Stimulated activated CD8-positive, alpha-beta memory T cell treated with anti-CD3 and anti-CD28 coated beads, Interleukin-12 subunit alpha, Interleukin-12 subunit beta, amount 100 ng/mL, for 1 hour (primary cell): ENCODE measurements around the gene RNU6-1.

Experiments
- DNase-seq: peaks from one replicate; pipeline ENCODE4 v3.0.0-alpha.2; 2020; ENCODE audit warnings: low read depth

The RNU6-1 gene

DNA sequence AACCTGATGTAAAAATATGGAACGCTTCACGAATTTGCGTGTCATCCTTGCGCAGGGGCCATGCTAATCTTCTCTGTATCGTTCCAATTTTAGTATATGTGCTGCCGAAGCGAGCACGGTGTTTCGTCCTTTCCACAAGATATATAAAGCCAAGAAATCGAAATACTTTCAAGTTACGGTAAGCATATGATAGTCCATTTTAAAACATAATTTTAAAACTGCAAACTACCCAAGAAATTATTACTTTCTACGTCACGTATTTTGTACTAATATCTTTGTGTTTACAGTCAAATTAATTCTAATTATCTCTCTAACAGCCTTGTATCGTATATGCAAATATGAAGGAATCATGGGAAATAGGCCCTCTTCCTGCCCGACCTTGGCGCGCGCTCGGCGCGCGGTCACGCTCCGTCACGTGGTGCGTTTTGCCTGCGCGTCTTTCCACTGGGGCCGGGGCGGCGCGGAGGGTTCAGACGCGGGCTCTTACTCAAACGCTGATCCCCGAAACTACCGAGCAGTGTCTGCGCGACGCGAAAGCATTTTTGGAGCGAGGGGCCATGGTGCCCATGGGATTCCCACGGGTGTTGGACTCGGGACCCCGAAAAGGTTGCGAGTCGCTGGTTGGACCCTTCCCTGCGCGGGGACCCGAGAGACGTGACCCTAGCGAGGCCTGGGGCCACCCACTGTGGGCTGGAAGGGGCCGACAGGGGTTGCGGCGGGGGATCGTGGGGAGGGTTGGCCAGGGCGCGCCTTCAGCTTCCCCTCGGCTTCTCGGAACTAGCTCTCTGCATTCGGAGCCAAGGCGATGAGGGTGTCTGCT lies at the start of gene RNU6-1:
Gene RNU6-1 (minus strand): TSS at position 117 of the 820 bp plus-strand sequence.
- DNase-seq: peak; percentile 96

DNA sequence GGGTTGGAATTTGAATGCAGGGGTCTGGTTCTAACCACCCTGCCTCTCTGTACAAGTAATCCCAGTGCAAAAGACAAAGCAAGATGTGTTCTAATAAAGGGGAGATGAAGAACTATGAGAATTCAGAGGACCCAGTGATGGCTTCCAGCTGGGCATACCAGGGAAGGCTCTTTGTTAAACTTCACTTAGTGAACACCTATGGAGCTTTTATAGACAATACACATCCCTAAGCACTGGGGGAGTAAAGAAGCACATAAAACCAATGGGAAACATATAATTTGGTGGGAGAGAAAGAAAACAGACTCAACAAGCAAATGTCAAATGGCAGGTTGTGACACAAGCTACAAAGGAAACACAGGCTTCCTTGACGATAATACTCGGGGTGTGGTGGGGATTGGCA lies 47.9 kb upstream of the RNU6-1 start:
- no peak for DNase-seq

DNA sequence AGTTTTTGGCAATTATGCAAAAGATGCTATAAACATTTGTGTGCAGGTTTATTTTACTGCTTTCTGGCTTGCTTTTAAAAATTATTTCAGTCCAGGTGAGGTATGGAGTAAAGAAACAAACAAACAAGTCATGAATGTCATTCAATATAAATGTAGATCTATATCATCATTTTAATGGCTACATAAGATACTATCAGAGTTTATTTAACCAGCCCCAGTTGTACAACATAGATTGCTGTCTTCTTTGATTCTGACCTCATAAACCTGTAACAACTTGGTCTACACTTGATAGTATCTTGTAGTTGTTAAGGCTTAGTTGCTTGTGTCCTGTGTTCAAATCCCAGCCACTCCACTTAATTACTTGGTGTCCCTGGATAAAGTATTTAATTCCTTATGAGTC lies 46.0 kb upstream of the RNU6-1 start:
- no peak for DNase-seq

DNA sequence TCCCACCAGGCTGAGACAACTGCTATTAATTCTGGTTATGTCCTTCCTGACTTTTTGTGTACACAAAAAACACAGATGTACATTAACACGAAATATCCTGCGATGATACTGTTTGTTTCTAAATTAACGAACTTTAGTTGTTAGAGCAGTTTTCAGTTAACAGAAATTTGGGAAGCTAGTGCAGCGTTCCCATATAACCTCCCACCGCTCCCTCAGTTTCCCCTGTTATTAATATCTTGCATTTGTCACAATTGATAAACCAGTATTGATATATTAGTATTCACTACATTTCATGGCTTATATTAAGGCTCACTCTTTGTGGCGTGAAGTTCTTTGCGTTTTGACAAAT lies 45.3 kb upstream of the RNU6-1 start:
- DNase-seq: no peak

DNA sequence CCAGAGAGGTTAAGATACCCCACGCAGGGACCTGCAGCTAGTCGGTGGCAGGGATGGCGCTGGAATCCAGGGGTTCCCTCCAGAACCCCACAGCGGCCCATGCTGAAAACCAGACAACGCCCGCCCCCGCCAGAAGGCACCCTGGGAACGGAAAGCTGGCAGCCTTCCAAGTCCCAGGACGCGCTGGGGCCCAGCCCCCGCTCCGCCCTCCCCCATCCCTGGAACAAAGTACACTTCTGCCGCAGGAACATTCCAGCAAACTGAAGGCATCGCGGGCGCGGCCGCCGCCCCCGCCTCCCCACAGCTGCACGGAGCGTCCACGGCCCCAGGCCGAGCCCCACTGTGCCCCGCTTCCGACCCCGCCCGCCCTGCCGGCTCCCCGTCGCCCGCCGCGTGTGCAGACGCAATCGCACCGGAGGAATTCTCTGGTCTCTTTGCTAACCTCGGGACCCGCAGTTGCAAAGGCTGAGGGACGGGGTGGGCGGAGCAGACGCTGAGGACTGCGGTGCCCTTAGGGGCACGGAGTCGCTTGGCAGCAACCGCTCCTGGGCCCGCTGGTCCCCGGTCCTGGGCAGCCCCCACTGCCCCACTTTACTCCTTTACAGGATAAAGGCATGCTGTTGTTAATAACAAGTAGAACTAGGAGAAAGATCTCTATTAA lies 44.8 kb upstream of the RNU6-1 start:
- DNase-seq: peak; percentile 26

DNA sequence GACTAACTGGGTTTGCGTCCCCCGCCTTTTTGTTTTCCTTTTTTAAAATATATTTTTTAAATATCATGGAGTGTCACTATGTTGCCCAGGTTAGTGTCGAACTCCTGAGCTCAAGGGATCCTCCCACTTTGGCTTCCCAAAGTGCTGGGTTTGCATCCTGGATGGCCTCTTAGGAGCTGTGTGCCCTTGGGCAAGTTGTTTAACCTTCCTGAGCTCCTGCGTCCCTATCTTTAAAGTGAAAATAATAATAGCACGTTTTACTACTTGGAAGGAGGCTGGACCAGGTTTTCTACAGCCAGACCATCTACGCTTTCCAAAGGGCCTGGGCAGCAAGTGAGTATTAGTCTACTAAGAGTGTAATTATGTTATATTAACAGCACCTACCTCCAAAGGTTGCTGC lies 44.2 kb upstream of the RNU6-1 start:
- no peak for DNase-seq

DNA sequence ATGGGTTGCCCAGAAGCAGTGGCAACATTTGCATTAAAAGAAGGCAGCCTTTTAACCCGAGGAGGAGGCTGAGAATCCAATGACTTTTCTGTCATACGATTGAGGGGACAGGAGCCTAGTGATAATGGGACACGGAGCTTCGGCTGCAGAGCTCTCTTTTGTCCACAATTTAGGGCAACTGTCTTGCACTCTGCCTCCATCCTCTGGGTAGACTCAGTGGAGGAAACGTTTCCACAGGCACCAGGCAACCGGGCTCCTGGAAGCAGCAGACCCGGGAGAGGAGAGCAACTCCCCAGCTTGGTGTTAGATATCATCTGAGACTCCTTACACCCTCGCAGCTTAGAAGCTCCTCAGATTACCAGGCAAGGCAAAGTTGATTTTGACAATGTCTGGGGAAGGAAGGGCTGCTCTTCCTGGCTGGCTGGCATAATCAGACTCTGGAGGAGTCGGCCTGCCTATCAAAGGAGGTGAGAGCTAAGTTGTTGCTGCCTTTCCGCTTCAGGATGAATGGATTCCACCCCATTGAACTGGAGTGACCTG lies 43.5 kb upstream of the RNU6-1 start:
- no peak for DNase-seq

DNA sequence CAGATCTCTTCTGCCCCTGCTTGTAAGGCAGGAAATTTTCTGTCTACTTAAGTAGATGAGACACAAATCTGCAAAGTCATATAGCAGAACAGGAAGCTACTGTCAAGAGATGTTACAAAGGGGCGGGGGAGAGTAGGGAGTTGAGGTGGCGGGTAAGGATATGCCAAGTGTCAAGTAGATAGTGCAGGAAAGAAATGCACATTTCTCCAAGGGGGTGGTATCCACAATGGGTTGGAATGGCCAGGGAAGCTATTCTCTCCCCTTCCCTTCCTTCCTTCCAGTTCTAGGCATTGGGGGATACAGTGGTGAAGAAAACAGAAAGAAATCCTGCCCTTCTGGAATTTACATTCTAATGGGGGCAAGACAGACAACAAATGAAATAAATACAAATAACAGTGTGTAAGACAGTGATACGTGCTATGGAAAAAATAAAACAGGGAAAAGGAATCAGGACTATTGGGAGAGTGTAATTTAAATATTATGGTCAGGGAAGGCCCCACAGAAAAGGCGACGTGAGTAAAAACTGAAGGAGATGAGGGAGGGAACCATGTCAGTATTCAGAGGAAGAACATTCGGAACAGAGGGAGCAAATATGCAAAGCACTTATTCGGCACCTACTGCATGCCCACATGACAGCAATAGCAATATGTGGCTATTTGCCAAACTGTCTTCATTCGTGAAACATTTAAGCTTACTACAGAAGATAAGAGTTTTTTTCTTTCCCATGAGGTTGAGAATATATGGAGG lies 42.8 kb upstream of the RNU6-1 start:
- no peak for DNase-seq

DNA sequence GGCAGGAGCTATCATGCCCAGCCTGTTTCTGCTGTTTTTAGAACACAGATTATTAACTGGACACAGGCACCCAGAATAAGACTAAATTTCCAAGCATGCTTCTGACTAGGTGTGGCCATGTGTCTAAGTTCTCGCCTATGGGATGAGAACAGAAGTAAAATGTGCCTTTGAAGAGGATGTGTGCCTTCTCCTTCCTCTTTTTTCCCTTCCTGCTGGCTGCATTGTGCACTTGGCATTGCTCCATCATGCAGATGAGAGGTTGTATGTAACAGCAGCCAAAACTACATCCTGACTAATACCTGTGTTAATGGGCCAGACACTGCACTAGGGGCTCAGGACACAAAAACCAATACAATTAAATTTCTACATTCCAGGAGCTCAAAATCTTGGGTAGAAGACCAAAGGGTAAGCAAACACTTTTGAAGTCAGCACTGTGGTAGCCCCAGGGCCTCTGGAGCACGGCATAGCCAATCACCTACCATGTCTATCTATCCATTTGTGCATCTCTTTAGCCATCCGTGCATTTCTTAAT lies 40.9 kb upstream of the RNU6-1 start:
- DNase-seq: no peak

DNA sequence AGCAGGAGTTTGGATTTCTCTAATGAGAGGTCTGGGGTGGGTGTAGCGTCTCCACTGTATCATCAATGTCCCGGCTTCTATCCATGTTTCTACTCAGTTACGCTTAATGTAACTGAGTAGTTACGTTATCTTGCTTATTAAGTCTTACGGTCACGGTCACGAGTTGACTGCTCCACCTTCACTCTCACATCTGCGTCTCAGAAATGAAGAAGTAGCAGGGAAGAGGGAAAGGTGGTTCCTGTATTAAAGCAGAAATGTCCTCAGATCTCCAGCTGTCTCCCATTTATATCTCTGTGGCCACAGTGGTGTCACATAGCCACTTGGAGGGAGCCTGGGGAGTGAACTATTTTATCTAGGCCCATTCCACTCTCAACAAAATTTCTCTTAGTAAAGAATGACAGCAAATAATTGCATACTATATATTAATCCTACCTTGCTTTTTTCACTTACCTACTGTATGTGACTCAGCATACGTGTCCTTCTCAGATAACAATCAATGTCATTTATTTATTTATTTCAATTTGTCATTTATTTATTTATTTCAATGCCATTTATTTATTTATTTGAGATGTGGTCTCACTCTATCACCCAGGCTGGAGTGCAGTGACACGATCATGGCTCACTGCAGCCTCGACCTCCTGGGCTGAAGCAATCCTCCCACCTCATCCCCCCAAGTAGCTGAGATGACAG lies 39.7 kb upstream of the RNU6-1 start:
- no peak for DNase-seq

DNA sequence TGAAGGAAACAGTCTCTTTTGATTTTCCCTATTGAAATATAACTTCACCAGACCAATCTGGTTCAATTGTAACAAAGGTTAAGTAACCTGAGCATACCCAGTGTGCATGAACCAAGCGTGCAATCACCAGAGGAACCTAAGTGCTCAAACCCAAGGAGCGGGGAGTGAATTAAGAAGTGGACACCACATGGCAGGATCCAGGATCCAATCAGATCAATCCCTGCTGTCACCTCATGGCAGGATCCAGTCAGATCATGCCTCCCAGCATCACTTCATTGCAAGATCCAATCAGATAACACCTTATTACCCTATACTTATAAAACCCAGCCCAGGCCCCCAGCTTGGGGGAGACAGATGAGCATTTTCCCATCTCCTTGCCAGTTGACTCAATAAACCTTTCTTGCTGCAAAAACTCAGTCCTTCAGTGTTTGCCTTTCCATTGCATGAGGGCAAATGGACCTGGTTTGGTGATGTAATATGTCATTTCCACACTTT lies 38.9 kb upstream of the RNU6-1 start:
- DNase-seq: no peak

DNA sequence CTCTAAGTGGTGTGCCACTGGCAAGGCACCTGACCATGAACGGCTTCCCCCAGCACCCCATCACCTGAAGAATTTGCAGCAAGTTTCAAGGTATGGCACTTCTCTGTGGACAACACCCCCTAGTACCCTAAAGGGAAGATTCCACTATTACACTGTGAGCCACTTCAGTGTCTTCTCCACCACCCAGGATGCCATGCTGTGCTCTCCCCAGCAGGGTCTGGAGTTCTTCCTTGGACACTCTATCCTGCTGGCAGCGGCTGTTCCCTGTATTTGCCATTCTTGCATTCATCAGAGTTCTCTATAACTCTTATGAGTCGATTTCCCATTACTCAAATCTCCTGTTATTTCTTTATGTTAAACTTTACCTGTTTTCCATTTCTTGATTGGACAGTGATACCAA lies 33.9 kb upstream of the RNU6-1 start:
- no peak for DNase-seq

DNA sequence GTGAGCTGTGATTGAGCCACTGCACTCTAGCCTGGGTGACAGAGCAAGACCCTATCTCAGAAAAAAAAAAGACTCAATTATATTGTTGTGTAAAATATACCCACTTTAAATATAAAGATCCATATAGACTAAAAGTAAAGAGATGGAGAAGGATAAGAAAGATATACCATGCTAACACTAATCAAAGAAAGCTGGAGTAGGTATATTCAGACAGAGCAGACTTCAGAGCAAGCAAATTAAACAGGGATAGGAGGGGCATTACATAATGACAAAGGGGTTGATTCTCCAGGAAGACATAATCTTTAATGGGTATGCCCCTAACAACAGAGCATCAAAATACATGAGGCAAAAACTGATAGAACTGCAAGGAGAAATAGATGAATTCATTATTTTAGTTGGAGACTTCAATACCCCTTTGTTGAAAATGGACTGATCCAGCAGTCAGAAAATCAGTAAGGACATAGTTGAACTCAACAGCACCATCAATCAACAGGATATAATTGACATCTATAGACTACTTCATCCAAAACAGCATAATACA lies 31.1 kb upstream of the RNU6-1 start:
- DNase-seq: no peak

DNA sequence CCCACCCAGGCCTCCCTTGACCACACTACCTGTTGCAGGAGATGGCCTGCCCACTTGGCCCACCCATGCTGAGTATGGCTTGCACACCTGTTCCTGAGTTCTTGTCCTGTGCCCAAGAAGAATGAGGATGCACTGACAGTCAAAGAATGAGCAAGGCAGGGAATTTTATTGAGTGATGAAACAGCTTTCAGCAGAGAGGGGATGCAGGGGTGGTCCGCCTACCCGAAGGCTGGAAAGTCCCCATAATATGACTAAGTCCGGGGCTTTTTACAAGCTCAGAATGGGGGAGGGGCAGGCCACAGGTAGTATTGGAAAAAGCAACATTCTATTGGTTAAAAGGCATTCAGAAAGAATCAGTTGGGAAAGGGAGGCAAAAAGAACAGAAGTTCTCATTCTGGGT lies 29.9 kb upstream of the RNU6-1 start:
- no peak for DNase-seq

DNA sequence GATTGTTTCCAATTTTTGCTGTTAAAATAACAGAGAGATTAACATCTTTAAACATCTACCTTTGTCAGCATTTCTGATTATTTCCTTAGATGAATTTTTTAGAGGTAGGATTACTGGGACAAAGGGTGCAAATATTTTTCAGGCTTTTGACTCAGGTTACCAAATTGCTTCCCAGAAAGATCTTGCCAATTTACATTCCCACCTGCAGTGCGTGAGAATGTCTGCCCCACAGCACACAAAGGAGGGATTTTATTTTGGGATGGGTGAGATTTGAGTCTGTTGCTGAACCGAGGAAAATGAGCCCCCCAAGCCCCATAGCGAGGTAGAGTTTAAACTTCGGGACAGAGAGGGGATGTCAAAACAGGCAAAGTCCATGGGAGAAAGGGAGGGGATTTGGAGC lies 25.9 kb upstream of the RNU6-1 start:
- no peak for DNase-seq

DNA sequence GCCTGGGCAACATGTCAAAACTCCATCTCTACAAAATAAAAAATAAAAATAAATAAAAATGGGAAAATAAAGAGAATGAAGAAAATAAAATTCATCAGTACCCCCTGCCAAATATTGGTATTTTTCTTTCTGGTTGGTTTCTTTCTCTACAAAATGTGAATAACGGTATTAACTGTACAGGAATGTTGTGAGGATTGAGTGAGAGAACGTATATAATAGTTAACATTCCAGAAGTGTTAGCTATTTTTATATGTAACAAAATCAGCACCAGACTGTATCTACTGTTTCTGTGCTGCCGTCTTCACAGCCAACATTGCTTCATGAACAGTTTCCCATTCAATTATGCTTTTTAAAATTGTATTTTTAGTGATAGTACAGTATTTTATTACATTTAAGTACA lies 25.5 kb upstream of the RNU6-1 start:
- no peak for DNase-seq

DNA sequence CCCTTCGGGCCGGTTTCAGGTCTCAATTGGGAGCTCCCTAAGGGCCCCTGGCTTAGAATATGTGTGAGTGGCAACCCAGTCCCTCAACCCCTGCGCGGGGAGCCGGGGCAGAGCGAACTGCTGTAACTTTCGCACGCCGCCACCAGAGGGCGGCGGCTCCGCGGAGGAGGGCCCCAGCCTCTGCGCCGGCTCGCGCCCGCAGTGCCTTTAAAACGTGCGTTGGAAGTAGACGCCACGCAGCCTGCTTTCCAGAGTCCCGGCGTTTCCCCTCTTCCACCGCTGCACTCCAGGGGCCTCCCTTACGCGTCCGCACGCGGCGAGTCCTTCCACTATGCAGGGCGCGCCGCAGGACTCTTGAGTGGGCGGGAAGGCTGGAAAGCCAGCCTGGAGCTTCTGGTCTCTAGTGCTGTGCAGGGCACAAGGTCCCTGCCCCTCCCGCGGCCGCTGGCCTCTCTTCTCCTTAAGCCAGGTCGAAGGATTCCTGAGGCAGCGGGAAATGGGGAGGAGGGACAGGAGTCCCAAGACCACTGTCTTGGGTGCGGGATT lies 23.7 kb upstream of the RNU6-1 start:
- peak; percentile 59 for DNase-seq

DNA sequence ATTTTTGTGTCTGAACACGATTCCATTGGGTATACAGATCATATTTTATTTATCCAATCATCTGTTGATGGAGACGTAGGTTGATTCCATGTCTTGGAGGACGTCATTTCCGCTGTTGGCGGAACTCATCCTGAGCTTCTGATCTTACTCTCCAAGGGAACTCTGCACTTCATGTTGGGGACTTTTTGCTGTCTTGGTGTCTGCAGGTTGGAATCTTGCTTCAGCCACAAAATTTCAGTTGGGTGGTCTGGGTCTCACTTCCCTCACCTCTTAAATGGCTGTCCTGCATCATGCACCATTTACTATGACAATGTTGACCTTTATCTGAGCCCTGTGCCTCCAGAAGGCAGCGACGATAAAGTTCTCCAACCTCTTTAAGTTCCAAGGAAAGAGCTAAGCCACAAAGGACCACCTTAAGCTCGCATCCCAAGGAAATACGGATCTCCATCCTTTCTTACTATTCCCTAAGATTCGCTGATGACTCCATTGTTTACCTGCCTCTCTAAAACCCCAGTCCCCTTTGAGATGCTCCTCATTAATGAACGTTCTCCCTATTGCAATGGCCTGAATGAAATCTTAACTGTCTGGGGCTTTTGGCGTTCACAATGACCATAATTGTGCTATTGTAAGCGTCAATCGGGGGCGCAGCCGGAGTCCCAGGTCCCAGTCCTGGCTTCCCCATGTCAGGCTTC lies 23.1 kb upstream of the RNU6-1 start:
- no peak for DNase-seq

DNA sequence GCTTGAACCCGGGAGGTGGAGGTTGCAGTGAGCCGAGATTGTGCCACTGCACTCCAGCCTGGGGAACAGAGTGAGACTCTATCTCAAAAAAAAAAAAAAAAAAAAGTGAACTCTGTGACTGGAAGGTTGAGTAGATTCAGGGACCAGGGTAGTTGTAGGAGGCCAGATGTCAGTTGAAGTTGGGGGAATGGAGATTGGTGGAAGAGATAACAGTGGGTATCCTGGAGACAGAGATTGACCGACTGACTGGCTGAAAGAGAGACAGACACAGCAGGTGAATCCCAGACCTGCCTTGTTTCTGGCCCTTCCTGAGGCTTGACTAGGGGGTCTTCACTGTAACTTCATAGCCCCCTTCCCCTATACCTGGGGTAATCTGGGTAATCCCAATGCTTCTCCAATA lies 22.1 kb upstream of the RNU6-1 start:
- DNase-seq: no peak

DNA sequence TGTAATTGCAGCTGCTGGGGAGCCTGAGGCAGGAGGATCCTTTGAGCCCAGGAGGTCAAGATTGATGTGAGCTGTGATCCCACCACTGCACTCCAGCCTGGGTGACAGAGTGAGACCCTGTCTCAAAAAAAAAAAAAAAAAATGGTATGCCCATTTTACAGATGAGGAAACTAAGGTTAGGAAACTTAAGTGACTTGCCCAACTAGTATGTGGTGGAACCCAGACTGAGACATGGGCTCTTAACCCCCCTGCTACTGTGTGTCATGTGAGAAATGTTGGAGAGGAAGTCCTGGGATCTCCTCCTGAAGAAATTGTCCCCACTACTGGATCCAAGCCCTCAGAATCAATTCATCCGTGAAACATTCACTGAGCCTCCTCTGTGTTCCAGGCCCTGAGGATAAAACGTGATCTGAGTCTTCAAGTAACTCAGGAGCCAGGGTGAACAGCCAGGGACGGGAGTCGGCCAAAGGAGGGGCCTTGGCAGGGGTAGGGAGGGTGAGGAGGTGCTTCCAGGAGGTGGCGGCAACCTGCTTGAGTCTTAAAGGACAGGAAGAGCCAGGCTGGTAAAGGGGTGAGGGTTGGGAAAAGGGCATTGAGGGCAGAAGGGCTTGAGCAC lies 19.6 kb upstream of the RNU6-1 start:
- no peak for DNase-seq
